Stimulated activated CD8-positive, alpha-beta memory T cell treated with anti-CD3 and anti-CD28 coated beads, Interleukin-15, amount 100 ng/mL, for 1 hour (primary cell): Measurements from ENCODE around the gene USP28.
"Not testable (repeated sequence)": the region's sequence is repeated elsewhere in the genome, so short reads cannot be mapped to it uniquely, and the experiment has no call there.

ENCODE experiments used
- DNase-seq: peaks from one replicate; pipeline ENCODE4 v3.0.0-alpha.2; 2020; ENCODE audit warnings: low read depth

The USP28 gene

GRCh38 chr11:113875234-113876073 lies at the start of gene USP28:
USP28 (minus strand) TSS chr11:113875572; CDS start chr11:113875501, 71 bp downstream.
- peak; percentile 47 for DNase-seq

- no peak for DNase-seq
Observed at GRCh38 chr11:113923572-113923971, 48.2 kb upstream of the USP28 start.

- DNase-seq = not testable (repeated sequence)
Observed at GRCh38 chr11:113911491-113911890, 36.1 kb upstream of the USP28 start.

DNA sequence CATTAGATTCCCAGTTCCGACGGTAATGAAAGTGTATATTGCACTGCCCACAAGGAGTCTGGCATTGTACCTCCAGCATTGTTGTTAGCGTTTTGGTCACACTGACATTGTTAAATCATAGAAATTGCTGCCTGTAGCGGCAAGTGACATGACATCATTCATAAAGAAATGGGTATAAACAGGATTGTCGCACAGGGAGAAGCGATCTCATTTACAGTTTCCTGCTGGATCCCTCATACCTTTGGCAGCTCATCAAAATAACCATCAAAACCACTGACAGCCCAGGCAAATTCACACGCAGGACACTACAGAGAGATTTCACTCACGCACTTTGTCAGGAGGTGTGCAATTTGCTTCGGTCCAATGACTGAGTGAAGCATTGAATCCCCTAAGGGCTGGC lies 32.7 kb upstream of the USP28 start:
- no peak for DNase-seq

DNA sequence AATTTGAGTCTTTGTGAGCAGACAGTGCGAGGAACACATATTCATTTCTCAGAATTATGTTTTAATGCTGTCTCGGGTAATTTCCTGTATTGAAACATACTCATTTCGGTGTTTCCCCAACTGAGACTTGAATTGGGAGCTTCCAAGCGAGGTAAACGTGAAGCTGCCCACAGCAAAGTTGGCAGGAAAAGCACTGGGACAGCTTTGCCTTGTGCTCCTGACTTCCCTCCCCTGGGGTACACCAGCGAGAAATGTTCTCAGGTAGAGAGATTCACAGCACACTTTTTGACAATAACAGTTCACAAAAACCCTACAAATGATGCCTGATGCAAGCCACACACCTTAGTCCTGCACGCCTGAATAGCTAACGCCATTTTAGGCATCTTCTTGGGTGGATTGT lies 32.3 kb upstream of the USP28 start:
- DNase-seq = no peak

DNA sequence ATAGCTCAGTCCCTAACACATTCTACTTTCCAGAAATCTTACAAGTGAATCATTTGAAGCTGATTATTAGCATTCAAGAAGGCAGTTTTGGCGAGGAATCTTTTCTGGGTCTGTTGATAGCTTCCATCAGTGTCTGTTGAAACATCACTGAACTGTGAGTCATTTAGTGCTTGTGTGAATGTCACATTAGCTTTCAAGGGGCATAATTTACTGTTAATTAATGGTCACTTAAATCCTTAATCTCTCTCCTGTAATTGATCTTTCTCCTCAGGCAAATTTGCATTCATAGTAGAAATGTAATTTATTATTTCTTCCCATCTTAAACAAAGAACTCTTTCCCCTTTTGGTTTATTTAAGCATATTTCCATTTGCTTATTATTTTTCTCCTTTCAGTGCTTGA lies 31.8 kb upstream of the USP28 start:
- DNase-seq = no peak

GRCh38 chr11:113906516-113906915 lies 31.1 kb upstream of the USP28 start:
- no peak for DNase-seq

DNA sequence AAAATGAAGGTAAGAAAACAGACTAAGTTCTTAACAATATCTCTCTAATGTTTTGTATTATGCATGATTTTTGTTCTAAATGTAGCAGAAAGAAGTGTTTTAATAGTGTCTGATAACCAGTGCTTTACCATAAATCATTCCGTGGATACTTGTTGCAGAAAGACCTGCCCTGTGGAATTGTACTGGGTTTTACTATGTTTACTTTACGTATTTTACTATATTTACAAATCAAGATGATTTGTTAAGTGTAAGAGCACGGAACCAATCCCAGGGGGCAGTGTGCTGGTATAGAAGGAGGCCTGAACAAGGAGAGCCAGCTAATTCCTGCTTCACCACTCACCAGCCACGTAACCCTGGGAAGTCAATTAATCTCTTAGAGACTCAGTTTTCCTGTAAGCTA lies 30.7 kb upstream of the USP28 start:
- DNase-seq = no peak

DNA sequence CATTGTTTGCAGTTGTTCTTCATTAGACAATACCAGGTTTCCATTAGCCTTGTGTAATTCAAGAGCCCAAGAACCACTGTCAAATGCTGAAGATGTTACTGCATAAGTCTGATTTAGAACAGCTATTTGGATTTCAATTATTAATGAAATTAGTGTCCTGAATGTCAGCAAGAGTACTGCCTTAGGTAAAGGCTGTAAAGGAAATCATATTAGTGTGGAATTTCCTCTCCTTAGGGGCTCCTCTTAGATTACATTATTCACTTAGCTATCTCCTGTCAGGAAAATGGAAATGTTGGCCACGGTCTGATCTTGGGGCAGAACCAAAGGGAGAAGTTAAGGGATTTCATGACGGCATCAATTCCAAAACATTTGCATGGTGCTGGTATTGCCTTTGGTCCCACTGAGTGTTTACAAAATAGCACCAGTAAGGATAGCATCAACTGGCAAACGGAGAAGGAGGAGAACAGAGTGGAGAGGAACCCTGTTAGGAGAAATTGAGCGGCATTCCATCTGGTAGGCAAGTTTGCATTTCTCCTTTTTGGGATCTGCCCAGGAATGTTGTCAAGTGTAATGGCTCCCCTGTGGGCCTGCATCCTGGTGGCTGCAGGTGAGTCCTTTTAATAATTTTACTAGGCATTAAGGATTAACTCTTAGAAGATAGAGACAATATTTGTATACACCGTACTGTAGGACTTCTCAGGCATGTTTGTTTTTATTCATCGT lies 29.2 kb upstream of the USP28 start, which contains the start of gene HTR3B:
HTR3B (plus strand) TSS at position 418 of the 723 bp plus-strand sequence; CDS start at position 556, 138 bp downstream.
- no peak for DNase-seq

GRCh38 chr11:113901141-113901540 lies 25.8 kb upstream of the USP28 start:
- no peak for DNase-seq

DNA sequence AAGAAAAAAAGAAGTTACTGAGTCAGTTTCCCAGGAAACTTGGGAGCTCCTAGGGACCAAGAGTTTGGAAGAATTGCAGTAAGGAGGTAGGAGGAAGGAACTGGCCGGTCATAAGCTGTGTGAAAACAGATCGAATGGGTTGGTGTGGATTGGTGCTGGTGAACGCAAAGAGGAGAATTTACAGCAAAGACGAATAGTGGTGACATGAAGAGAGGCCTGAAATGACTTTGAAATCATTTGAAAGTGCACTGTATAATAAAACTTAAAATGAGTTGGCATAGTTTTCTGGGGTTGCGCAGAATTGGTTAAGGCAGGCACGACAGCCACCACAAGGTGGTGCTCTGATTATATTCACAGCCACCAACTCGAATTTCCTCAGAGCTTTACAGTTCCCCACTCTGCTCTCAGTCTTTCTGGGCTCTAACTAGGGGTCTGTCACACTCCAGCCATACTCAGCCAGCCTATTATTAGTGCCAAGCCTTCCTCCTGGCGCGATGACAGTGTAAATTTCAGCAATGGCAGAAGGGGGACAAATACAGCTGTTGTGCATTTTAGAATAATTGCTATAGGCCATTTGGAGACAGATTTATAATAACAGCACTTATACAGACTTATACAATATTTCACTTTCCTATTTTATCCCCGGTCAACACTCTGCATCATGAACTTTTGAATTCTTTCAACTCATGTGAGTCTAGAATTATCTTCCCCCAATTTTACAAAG lies 20.9 kb upstream of the USP28 start:
- no peak for DNase-seq

DNA sequence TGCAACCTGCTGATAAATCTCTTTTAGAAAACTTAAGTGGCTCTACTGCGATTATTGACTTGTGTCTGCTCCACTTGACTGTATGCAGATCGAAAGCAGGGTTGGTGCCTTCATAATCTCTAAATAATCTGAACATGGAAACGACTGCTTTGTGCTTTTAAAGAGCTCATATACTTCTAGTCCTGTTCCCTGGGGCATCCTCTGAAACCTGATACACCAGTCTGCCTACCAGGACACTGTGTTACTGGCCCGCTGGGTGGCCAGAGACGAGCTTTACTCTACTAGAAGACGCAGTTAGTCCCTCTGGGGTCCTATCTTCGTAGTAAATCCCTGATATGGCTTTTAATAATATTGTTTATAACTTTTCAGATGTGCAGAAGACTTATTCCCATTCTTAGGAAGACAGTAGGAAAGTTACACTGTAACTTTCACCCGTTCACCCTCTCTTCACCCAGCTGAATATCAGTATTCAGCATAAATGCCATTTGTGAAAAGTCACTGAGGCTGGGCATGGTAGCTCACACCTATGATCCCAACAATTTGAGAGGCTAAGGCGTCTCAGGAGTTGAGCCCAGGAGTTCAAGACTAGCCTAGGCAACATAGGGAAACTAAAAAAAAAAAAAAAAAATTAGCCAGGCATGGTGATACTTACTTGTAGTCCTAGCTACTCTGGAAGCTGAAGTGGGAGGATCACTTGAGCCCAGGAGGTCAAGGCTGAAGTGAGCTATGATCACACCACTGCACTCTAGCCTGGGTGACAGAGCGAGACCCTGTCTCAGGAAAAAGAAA lies 20.2 kb upstream of the USP28 start:
- no peak for DNase-seq

DNA sequence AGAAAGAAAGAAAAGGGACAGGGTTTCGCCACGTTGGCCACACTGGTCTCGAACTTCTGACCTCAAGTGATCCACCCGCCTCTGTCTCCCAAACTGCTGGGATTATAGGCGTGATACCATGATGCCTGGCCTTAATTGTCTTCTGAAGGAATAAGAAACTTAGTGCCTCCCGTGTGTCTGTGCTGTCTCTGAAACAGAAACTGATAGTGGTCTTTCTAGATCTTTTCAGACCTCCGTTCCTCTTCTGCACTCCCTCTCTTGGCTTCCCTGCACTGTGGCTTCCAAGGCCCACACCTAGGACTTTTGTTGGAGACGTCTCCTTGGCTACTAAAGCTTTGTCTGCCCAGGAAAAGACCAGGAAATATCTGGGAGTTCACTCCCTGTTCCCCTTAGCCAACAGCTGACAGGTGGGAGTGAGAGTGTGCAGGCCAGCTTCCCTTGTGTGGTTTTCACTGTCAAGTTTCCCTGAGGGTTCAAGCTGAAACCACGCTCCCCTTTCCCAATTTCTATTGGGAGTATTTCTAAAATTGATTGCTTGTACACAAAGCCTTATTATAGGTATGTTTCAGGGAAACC lies 19.1 kb upstream of the USP28 start:
- no peak for DNase-seq

- no peak for DNase-seq
Observed at GRCh38 chr11:113888848-113889247, 13.5 kb upstream of the USP28 start.

GRCh38 chr11:113885897-113886296 lies 10.5 kb upstream of the USP28 start:
- no peak for DNase-seq

GRCh38 chr11:113884361-113884836 lies 9.0 kb upstream of the USP28 start:
- no peak for DNase-seq

DNA sequence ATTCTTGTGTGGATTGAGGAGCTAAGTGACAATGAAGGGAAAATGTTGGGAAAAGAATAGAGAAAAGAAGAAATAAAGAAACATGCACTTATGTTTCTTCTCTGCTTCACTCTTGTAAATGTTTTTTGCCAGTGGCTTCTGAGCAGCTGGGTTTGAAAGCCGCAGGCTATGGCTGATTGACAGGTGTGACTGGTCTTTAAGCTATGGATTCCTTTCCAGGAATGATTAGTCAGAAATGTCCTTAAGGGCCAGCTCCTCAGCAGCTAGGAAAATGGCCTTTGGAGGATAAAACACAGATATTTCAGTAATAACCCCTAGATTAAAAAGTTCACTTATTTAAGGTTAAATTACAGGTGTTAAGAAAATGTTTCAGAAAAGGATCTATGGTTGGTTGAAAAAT lies 6.5 kb upstream of the USP28 start:
- DNase-seq = no peak

DNA sequence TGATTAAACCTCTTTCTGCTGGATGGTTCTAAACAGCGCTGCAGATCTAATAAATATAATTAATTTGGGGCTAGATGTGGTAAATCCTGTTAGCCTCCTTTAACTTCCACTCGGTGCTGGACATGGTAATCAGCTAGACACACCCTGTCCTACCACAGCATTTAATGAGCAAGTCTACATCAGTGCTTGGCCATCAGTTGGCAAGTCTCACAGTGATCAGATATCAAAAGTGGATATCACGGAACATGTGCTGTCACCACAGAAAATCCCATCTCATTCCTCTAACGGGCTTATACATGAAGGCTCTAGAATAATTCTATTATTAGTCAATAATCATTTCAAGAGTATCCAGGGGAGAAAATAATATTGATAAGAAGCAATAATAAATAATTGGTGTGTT lies 5.6 kb upstream of the USP28 start:
- DNase-seq = no peak

GRCh38 chr11:113879446-113879845 lies 4.1 kb upstream of the USP28 start:
- DNase-seq = not testable (repeated sequence)

GRCh38 chr11:113877670-113878055 lies 2.3 kb upstream of the USP28 start:
- DNase-seq = no peak
